ENCODE data around the gene EGLN3.

- TF ChIP-seq CTCF (conservative IDR thresholded peaks at IDR 0.05) = no peak
- TF ChIP-seq ZFX (IDR thresholded peaks at IDR 0.05) = no peak
These were observed 36.7 kb upstream of the EGLN3 start for GRCh38 chr14:33987565-33988080.

All from C4-2B (cell line).